AG04450 (cell line): Measurements from ENCODE around the gene SPATA32. TPM values are rescaled to one million over a fixed set of nuclear protein-coding genes. Genes with fewer than 3 reads are reported as not detected.

Source experiments
- CTCF ChIA-PET: fragments of 300-600, 350-600 bp; formaldehyde crosslinking; extraction: SDS; loops from one replicate; lab custom pipeline; 2022; ENCODE audit warnings: antibody characterized with exemption, inconsistent platforms; lab: Charles Lee
- POLR2A ChIA-PET: fragments of 350-600 bp; formaldehyde crosslinking; extraction: SDS; loops from one replicate; lab custom pipeline; 2021; ENCODE audit warnings: antibody characterized with exemption, inconsistent platforms; lab: Yijun Ruan, JAX
- DNase-seq: peaks from one replicate; pipeline ENCODE4 v3.0.0-alpha.2; 2011; ENCODE audit warnings: low read depth, low spot score
- H3K27ac ChIP-seq: one replicate; pipeline ENCODE4 v1.5.1; 2012; ENCODE audit warnings: low read depth, low read length, control low read depth
- H3K27me3 ChIP-seq: one replicate; pipeline ENCODE4 v1.6.0; 2012; ENCODE audit warnings: low read length; ENCODE audit not compliant: control insufficient read depth, insufficient read depth
- H3K4me3 ChIP-seq: 2 replicates; pipeline ENCODE4 v1.5.1; 2011; ENCODE audit warnings: mild to moderate bottlenecking, low read depth, low read length, control low read depth
- H3K9me3 ChIP-seq: 2 replicates; pipeline ENCODE4 v1.5.1; 2012; ENCODE audit warnings: low read length; ENCODE audit not compliant: control insufficient read depth, insufficient read depth
- CTCF ChIP-seq: IDR thresholded peaks from 2 replicates; pipeline ENCODE4 v1.5.1; 2011; ENCODE audit warnings: low read depth, low read length, control low read depth, inconsistent platforms
- polyA minus RNA-seq: library from RNA; depleted of rRNA, polyadenylated mRNA; stranded (reverse); fragments of >200 nt; gene quantifications from 2 replicates; pipeline ENCODE4 v1.2.3, GENCODE V29; 2011; rRNA and poly(A)+ RNA removed
- polyA plus RNA-seq: library from polyadenylated mRNA; depleted of rRNA; stranded (reverse); fragments of >200 nt; gene quantifications from 2 replicates; pipeline ENCODE4 v1.2.3, GENCODE V29; 2011; rRNA removed

Gene SPATA32
- polyA plus RNA-seq (not detected in 2 replicates), polyA minus RNA-seq (0.13 TPM in 1 of 2 replicates, not detected in the other)

- DNase-seq = no peak
- Histone ChIP-seq H3K27ac (no peak within 1 kb of the TSS), H3K27me3 (no peaks in the 10 kb centered on the region), H3K9me3 (no peaks in the 10 kb centered on the region; the same call in 1 of the 2 replicates), H3K4me3 (peak within 1 kb of the TSS; percentile 56)
- ChIA-PET POLR2A (interaction anchor here (0.6 kb wide), 1 partner anchor 14 kb away, joined by 5 read pairs; no protein-coding TSS in a partner anchor), CTCF (interaction anchor here (0.6 kb wide), 1 partner anchor 10 kb away, joined by 4 read pairs; no protein-coding TSS in a partner anchor)
- no peak for TF ChIP-seq CTCF
These were observed at the start of gene SPATA32 for GRCh38 chr17:45261577-45262515. TSS of gene SPATA32 (minus strand) at chr17:45262094. CDS start at chr17:45262016, 78 bp downstream.

- H3K4me3 ChIP-seq = no peak overlapping the region
- ChIA-PET CTCF (interaction anchor here (0.7 to 2.8 kb wide), 4 partner anchors 18 to 74 kb away, joined by 3 to 24 read pairs (median 4); no protein-coding TSS in a partner anchor), POLR2A (interaction anchor here (1.2 to 1.4 kb wide), 2 partner anchors 30 to 60 kb away, joined by 4 to 5 read pairs; no protein-coding TSS in a partner anchor)
- no peak overlapping the region for H3K27ac ChIP-seq
- TF ChIP-seq CTCF = 0 out of 2 replicates have a peak, but pooled peaks have one; percentile 12
- H3K9me3 ChIP-seq = no peaks in the 10 kb centered on the region
- DNase-seq = no peak
- no peaks in the 10 kb centered on the region for H3K27me3 ChIP-seq
These were observed 49.5 kb upstream of the SPATA32 start for GRCh38 chr17:45311401-45311759.

GRCh38 chr17:45310380-45311324, 48.8 kb upstream of the SPATA32 start:
- DNase-seq = no peak

GRCh38 chr17:45309400-45309799, 47.5 kb upstream of the SPATA32 start:
- H3K4me3 ChIP-seq = no peak overlapping the region
- TF ChIP-seq CTCF = no peak
- ChIA-PET CTCF (interaction anchor here (1.4 kb wide), 1 partner anchor 32 kb away, joined by 4 read pairs; no protein-coding TSS in a partner anchor), POLR2A (interaction anchor here (2.2 kb wide), 1 partner anchor 63 kb away, joined by 6 read pairs; no protein-coding TSS in a partner anchor)
- H3K27me3 ChIP-seq = no peaks in the 10 kb centered on the region
- H3K9me3 ChIP-seq = no peaks in the 10 kb centered on the region
- no peak overlapping the region for H3K27ac ChIP-seq
- DNase-seq = no peak

More at GRCh38 chr17:45310380-45311324, 48.8 kb upstream of the SPATA32 start:
- H3K9me3 ChIP-seq = no peaks in the 10 kb centered on the region
- no peak for TF ChIP-seq CTCF
- no peaks in the 10 kb centered on the region for H3K27me3 ChIP-seq
- ChIA-PET POLR2A (interaction anchor here (0.6 to 2.2 kb wide), 4 partner anchors 31 to 162 kb away, joined by 3 to 6 read pairs (median 5); partner anchors contain the start of gene HEXIM1), CTCF (interaction anchor here (0.7 to 2.8 kb wide), 4 partner anchors 17 to 175 kb away, joined by 3 to 24 read pairs (median 4); partner anchors contain the start of gene ACBD4)
- H3K4me3 ChIP-seq = no peak overlapping the region
- peak overlapping the region; percentile 0 for H3K27ac ChIP-seq
